B cell (primary cell): ENCODE measurements around the gene GABRD.

Experiments
- EZH2 ChIP-seq: IDR thresholded peaks from 2 replicates; pipeline ENCODE4 v1.6.1; 2012; ENCODE audit warnings: borderline replicate concordance, low read depth, mild to moderate bottlenecking, moderate library complexity, low read length; ENCODE audit not compliant: insufficient read depth, poor library complexity, severe bottlenecking
- TF ChIP-seq, protein P1 (sequence below): fragments of 200-600 bp; IDR thresholded peaks from one replicate; pipeline ENCODE4 v1.8.0; 2022; ENCODE audit warnings: antibody characterized with exemption, mild to moderate bottlenecking

DNA sequence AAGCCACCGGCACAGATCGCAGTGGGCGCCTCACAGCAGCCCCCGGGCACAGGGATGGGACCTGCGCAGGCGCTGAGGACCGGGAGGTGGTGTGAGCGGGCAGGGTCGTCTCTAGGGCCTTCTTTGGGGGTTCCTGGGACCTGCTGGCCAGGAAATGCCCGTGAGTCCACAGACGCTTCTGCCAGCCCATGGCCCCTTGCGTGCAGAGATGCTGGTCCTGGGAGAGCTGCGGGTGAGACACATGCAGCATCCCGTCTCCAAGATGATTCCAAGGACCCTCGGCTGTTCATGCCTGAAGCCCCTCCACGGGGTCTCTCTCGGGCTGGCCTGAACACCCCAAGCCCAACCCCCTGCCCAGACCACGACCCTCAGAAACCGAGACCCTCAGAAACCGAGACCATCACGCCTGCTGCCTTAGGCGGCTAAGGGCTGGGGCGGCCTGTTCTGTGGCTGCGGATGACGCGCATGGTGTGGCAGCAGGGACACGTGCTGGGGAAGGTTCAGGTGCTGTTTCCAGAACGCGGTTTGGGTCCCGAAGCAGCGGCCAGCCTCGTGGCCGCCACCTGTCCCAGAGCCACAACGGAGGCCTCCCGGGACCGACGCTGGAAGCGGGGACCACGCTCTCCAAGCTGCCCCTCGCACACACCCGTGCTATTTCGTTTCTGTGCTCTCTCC, 38.5 kb upstream of the GABRD start:
- TF ChIP-seq, protein P1, sequence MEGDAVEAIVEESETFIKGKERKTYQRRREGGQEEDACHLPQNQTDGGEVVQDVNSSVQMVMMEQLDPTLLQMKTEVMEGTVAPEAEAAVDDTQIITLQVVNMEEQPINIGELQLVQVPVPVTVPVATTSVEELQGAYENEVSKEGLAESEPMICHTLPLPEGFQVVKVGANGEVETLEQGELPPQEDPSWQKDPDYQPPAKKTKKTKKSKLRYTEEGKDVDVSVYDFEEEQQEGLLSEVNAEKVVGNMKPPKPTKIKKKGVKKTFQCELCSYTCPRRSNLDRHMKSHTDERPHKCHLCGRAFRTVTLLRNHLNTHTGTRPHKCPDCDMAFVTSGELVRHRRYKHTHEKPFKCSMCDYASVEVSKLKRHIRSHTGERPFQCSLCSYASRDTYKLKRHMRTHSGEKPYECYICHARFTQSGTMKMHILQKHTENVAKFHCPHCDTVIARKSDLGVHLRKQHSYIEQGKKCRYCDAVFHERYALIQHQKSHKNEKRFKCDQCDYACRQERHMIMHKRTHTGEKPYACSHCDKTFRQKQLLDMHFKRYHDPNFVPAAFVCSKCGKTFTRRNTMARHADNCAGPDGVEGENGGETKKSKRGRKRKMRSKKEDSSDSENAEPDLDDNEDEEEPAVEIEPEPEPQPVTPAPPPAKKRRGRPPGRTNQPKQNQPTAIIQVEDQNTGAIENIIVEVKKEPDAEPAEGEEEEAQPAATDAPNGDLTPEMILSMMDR: no peak
- TF ChIP-seq EZH2: no peak
